A549 (cell line): ENCODE results near the gene PRKAG2. TPM values are rescaled to one million over a fixed set of nuclear protein-coding genes. Genes with fewer than 3 reads are reported as not detected.

ENCODE experiments used
- ATAC-seq, 2 experiments: fragments of 200-7000 bp in 1 of 2; fragments of >200 bp in 1 of 2; cut with Nextera tagmentation in 1 of 2; cut with Tn5 transposase in 1 of 2; 3 replicates each; pipeline versions ENCODE4 v1.8.0 to v1.9.1; 2018 to 2020; ENCODE audit warnings: mild to moderate bottlenecking in 1 of 2, moderate library complexity in 1 of 2
- CTCF ChIA-PET: fragments of 300-600 bp; sonication (Branson Sonifier 250); formaldehyde crosslinking; extraction: SDS; loops from one replicate; lab custom pipeline; 2021; ENCODE audit warnings: antibody characterized with exemption, inconsistent platforms; lab: Yijun Ruan, JAX
- POLR2A ChIA-PET: fragments of 350-600 bp; formaldehyde crosslinking; extraction: SDS; loops from one replicate; lab custom pipeline; 2021; ENCODE audit warnings: antibody characterized with exemption, inconsistent platforms; lab: Yijun Ruan, JAX
- DNase-seq, 2 experiments: peaks; one replicate each; pipeline versions ENCODE4 v3.0.0 to v3.0.0-alpha.2; 2011 to 2016; ENCODE audit warnings: low read depth in 1 of 2, low spot score in 1 of 2
- FAIRE-seq: peaks from 2 replicates; lab custom pipeline; 2011; peaks lifted over from hg19 to GRCh38; lab: Jason Lieb, UNC
- H3K27ac ChIP-seq, 2 experiments: fragments of >200 bp; sonication (Bioruptor Twin); formaldehyde crosslinking; 3 replicates each; pipeline ENCODE4 v1.5.1; 2016 to 2017
- H3K4me1 ChIP-seq: fragments of >200 bp; sonication (Bioruptor Twin); formaldehyde crosslinking; 3 replicates; pipeline ENCODE4 v1.6.1; 2016
- H3K4me2 ChIP-seq: fragments of >200 bp; sonication (Bioruptor Twin); formaldehyde crosslinking; 3 replicates; pipeline ENCODE4 v1.6.1; 2016
- H3K4me3 ChIP-seq: fragments of >200 bp; sonication (Bioruptor Twin); formaldehyde crosslinking; 3 replicates; pipeline ENCODE4 v1.5.1; 2016
- H3K9me3 ChIP-seq: fragments of >200 bp; sonication (Bioruptor Twin); formaldehyde crosslinking; 3 replicates; pipeline ENCODE4 v1.6.1; 2016
- CBX8 ChIP-seq: fragments of 200-600 bp; sonication (generic); IDR thresholded peaks from 2 replicates; pipeline ENCODE4 v1.6.1; 2016
- CHD2 ChIP-seq: fragments of 150-350 bp; IDR thresholded peaks from 2 replicates; pipeline ENCODE4 v1.6.1; 2014; ENCODE audit warnings: low read length; ENCODE audit not compliant: partially characterized antibody
- ESRRA ChIP-seq: fragments of 150-350 bp; IDR thresholded peaks from 2 replicates; pipeline ENCODE4 v1.6.1; 2014; ENCODE audit warnings: mild to moderate bottlenecking, low read length, borderline replicate concordance
- HOXB5 ChIP-seq: fragments of 250-450 bp; sonication (Bioruptor Pico); IDR thresholded peaks from 2 replicates; pipeline ENCODE4 v1.5.0; 2020; ENCODE audit warnings: mild to moderate bottlenecking, moderate library complexity
- JUNB ChIP-seq: fragments of >200 bp; sonication (Bioruptor Twin); formaldehyde crosslinking; IDR thresholded peaks from 2 replicates; pipeline ENCODE4 v1.6.1; 2016
- KDM1A ChIP-seq: fragments of 200-600 bp; sonication (generic); IDR thresholded peaks from 2 replicates; pipeline ENCODE4 v1.6.1; 2016; ENCODE audit warnings: low read depth, mild to moderate bottlenecking
- MAFK ChIP-seq: fragments of 450-650 bp; IDR thresholded peaks from 2 replicates; pipeline ENCODE4 v1.6.1; 2014; ENCODE audit not compliant: partially characterized antibody
- MAZ ChIP-seq: fragments of 150-350 bp; IDR thresholded peaks from 2 replicates; pipeline ENCODE4 v1.6.1; 2014; ENCODE audit warnings: antibody characterized with exemption, low read depth, low read length, borderline replicate concordance
- MYC ChIP-seq: IDR thresholded peaks from 2 replicates; pipeline ENCODE4 v1.6.1; 2012; ENCODE audit warnings: mild to moderate bottlenecking, inconsistent platforms, low read length, improper control_type of control experiment, borderline replicate concordance
- NFE2L2 ChIP-seq: fragments of 150-350 bp; conservative IDR thresholded peaks from 2 replicates; pipeline ENCODE4 v1.6.1; 2014; ENCODE audit warnings: low read length
- NPAS2 ChIP-seq: fragments of 250-450 bp; sonication (Bioruptor Pico); IDR thresholded peaks from 2 replicates; pipeline ENCODE4 v1.8.0; 2022; ENCODE audit warnings: mild to moderate bottlenecking, moderate library complexity, borderline replicate concordance
- POLR2A ChIP-seq: IDR thresholded peaks from 2 replicates; pipeline ENCODE4 v1.6.1; 2012; ENCODE audit warnings: mild to moderate bottlenecking, low read length
- POLR2AphosphoS2 ChIP-seq: conservative IDR thresholded peaks from 2 replicates; pipeline ENCODE4 v1.6.1; 2012; ENCODE audit warnings: low read length, improper control_type of control experiment, inconsistent platforms
- RFX5 ChIP-seq: fragments of 450-650 bp; IDR thresholded peaks from 2 replicates; pipeline ENCODE4 v1.7.1; 2014; ENCODE audit warnings: antibody characterized with exemption, mild to moderate bottlenecking, moderate library complexity
- RNF2 ChIP-seq: fragments of 200-600 bp; sonication (generic); IDR thresholded peaks from 2 replicates; pipeline ENCODE4 v1.6.1; 2016; ENCODE audit warnings: low read depth, mild to moderate bottlenecking, antibody characterized with exemption, moderate library complexity, borderline replicate concordance
- SMC3 ChIP-seq: fragments of >200 bp; sonication (Bioruptor Twin); formaldehyde crosslinking; IDR thresholded peaks from 3 replicates; pipeline ENCODE4 v1.6.1; 2018; ENCODE audit warnings: inconsistent platforms
- ZFP36 ChIP-seq: fragments of 450-650 bp; IDR thresholded peaks from 2 replicates; pipeline ENCODE4 v1.6.1; 2014; ENCODE audit warnings: borderline replicate concordance; ENCODE audit not compliant: partially characterized antibody
- WGBS: methylation state at CpG from one replicate; pipeline ENCODE4 v1.1.6; 2017; ENCODE audit errors: missing lambda C conversion rate; 5-methylcytosine and 5-hydroxymethylcytosine counted together
- polyA plus RNA-seq, 4 experiments: library from polyadenylated mRNA; depleted of rRNA in 3 of 4; stranded (reverse); fragments of >200 nt; fragmentation: RNase III in 1 of 4; extraction: RNeasy Plus Mini Kit Qiagen cat#74134 plus additional on column Dnase treatment in 1 of 4; gene quantifications; 2 replicates in 3 of 4; 3 replicates in 1 of 4; pipeline ENCODE4 v1.2.3, GENCODE V29; 2011 to 2017
- TF ChIP-seq, protein P1 (sequence below): fragments of 250-450 bp; sonication (Bioruptor Pico); IDR thresholded peaks from 2 replicates; pipeline ENCODE4 v1.5.0; 2020; ENCODE audit warnings: low read depth, mild to moderate bottlenecking, moderate library complexity
- TF ChIP-seq, protein P2 (sequence below): IDR thresholded peaks from 2 replicates; pipeline ENCODE4 v1.6.1; 2012

The PRKAG2 gene
- polyA plus RNA-seq, 2 of the 4 experiments (the other 2 are of a cell fraction) = 26.5 to 31.7 TPM

DNA sequence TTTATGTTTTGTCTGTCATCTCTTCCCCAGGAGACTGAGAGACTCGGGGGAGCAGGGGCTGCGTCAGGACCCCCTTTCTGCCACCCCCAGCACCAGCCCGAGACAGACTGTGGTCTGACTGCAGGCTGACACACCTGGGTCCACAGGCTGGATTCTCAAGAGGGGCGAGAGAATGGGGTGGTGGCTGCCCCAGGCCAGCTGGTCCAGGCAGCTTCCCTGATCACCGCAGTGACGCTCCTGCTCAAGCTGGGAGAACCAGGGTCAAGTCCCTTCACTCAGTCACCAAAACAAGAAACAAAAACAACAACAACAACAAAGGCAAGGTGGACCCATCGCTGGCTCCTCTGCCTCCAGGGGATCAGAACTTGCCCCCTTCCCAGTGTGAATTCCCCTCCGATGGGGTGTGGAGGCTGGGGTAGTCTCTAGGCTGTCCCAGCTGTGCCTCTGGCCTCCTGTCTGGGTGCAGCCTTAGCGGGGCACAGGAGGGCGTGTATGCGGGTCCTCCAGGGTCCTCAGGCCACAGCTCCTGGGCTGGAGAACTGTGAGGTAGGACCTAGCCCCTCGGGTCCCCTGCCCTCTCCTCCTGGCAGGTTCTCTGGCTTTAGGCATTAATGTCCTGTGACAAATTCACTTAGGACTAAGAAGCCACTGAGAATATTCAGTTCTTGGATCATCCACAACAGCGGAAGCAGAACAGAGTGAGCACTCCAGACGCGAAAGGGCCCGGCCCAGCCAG lies 40.6 kb downstream of the PRKAG2 start (continued):
- TF ChIP-seq, protein P1, sequence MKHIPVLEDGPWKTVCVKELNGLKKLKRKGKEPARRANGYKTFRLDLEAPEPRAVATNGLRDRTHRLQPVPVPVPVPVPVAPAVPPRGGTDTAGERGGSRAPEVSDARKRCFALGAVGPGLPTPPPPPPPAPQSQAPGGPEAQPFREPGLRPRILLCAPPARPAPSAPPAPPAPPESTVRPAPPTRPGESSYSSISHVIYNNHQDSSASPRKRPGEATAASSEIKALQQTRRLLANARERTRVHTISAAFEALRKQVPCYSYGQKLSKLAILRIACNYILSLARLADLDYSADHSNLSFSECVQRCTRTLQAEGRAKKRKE (CRISPR knock-in tag) = no peak
- TF ChIP-seq KDM1A (no peak), MAFK (no peak)

DNA sequence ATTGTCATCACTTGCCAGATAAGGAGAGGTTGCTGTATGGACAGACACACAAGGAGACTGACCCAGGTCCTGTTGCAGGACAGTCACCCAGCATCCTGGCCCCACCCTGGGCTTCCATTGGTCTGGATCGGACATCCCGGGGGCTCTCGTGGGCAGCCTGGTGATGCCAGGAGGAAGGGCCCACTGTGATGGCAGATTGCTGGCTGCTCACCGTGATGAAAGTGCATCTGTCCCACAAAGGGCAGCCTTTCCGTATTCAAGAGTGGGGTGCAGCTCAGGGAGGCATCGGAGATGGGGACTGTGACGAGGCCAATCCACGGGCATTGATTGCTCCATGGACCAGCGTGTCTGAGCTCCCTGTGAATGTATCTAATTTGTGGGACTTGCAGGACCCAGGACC lies 41.3 kb downstream of the PRKAG2 start:
- TF ChIP-seq ESRRA = no peak
- no peak for TF ChIP-seq CBX8
- no peak for TF ChIP-seq JUNB
- TF ChIP-seq HOXB5 = no peak
- no peak for TF ChIP-seq SMC3
- TF ChIP-seq NFE2L2 = no peak
- no peak for TF ChIP-seq RNF2
- no peak for TF ChIP-seq CHD2
- TF ChIP-seq, protein P2, sequence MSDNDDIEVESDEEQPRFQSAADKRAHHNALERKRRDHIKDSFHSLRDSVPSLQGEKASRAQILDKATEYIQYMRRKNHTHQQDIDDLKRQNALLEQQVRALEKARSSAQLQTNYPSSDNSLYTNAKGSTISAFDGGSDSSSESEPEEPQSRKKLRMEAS = no peak
- TF ChIP-seq, all 56 proteins: peak for 0
- Histone ChIP-seq H3K9me3 (no peaks in the 10 kb centered on the region), H3K27ac (no peak overlapping the region), H3K4me2 (no peak overlapping the region), H3K4me1 (no peaks in the 10 kb centered on the region), H3K4me3 (no peak overlapping the region)
- 79% methylated on average over 9 of the region's 9 CpGs for WGBS
- ATAC-seq (no peak), DNase-seq (no peak), FAIRE-seq (no peak)
- ChIA-PET CTCF (interaction anchor here (0.8 to 1.6 kb wide), 6 partner anchors 9 to 76 kb away, joined by 3 to 7 read pairs (median 3); no protein-coding TSS in a partner anchor), POLR2A (no interaction called here)

GRCh38 chr7:151834271-151835035 lies 42.5 kb downstream of the PRKAG2 start:
- DNase-seq = no peak
- ATAC-seq = no peak
- H3K9me3 ChIP-seq = no peaks in the 10 kb centered on the region
- CTCF ChIA-PET = no interaction called here
- no peaks in the 10 kb centered on the region for H3K4me1 ChIP-seq
- FAIRE-seq = no peak
- 59% methylated on average over 18 of the region's 23 CpGs for WGBS
- POLR2A ChIA-PET = no interaction called here
- H3K4me2 ChIP-seq = no peak overlapping the region
- H3K27ac ChIP-seq = no peak overlapping the region
- no peak for TF ChIP-seq POLR2A
- TF ChIP-seq ESRRA = no peak
- no peak for TF ChIP-seq MYC
- no peak overlapping the region for H3K4me3 ChIP-seq

DNA sequence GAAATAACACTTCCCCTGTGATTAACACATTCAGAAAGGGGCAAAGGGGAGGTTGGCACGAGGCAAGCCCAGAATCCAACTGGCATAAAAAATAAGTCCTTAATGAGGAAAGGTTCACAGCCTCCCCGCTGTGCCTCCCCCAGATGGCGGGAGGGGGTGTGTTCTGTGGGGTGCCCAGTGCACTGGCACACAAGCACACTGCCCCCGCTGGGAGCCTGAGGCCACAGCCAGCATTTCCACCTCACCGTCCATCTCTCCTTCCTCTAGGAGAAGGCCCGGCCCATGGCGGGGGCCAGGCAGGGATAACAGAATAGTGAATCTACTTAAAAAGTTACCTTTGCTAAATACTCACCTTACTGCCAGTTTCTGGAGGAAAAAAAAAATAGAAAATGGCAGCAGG lies 43.2 kb downstream of the PRKAG2 start:
- DNase-seq = no peak
- no peak for FAIRE-seq

GRCh38 chr7:151833213-151833651 lies 43.7 kb downstream of the PRKAG2 start:
- no peak for TF ChIP-seq MAZ
- TF ChIP-seq NPAS2 (CRISPR knock-in tag) = no peak
- TF ChIP-seq, protein P2 = no peak
- TF ChIP-seq RFX5 = no peak
- 0 out of 2 replicates have a peak, but pooled peaks have one; percentile 21 for TF ChIP-seq KDM1A
- H3K4me3 ChIP-seq = no peak overlapping the region
- peak in 1 of 2 experiments; percentile 31; a peak in 3 of 6 replicates for ATAC-seq
- no peaks in the 10 kb centered on the region for H3K9me3 ChIP-seq
- POLR2A ChIA-PET = no interaction called here
- H3K4me2 ChIP-seq = no peak overlapping the region
- 78% methylated on average over 14 of the region's 14 CpGs for WGBS
- no peak overlapping the region for H3K27ac ChIP-seq
- CTCF ChIA-PET = interaction anchor here (0.7 to 1.8 kb wide), 4 partner anchors 10 to 74 kb away, joined by 3 to 5 read pairs (median 4); no protein-coding TSS in a partner anchor
- FAIRE-seq = no peak
- H3K4me1 ChIP-seq = no peaks in the 10 kb centered on the region
- DNase-seq = no peak

More for the DNA sequence above, 43.2 kb downstream of the PRKAG2 start:
- no peaks in the 10 kb centered on the region for H3K4me1 ChIP-seq
- 79% methylated on average over 6 of the region's 7 CpGs for WGBS
- no peak overlapping the region for H3K4me2 ChIP-seq
- no peak overlapping the region for H3K4me3 ChIP-seq
- H3K9me3 ChIP-seq = no peaks in the 10 kb centered on the region
- POLR2A ChIA-PET = no interaction called here
- peak in 1 of 2 experiments; percentile 48; a peak in 3 of 6 replicates for ATAC-seq
- H3K27ac ChIP-seq = no peak overlapping the region
- TF ChIP-seq ZFP36 (no peak), POLR2AphosphoS2 (no peak)
- TF ChIP-seq, all 56 proteins: peak for 0
- CTCF ChIA-PET = interaction anchor here (0.8 to 0.9 kb wide), 2 partner anchors 10 to 74 kb away, joined by 3 to 4 read pairs; no protein-coding TSS in a partner anchor
